Activated T-cell treated with anti-CD3 and anti-CD28 coated beads, Interleukin-2, amount 50 U/mL, for 48 hours (primary cell): ENCODE measurements around the gene IL12RB2.

ENCODE experiments used
- DNase-seq, 2 experiments: peaks; one replicate each; pipeline ENCODE4 v3.0.0-alpha.2; 2020

Gene IL12RB2

GRCh38 chr1:67307251-67308060, at the start of gene IL12RB2:
TSS of gene IL12RB2 (plus strand) at chr1:67307873. CDS start at chr1:67320369, 12,496 bp downstream.
- peak; percentile 75 to 76 for DNase-seq

GRCh38 chr1:67261680-67262079, 46.0 kb upstream of the IL12RB2 start:
- DNase-seq: no peak

- no peak for DNase-seq
Measured at GRCh38 chr1:67262735-67263134, 44.9 kb upstream of the IL12RB2 start.

- no peak for DNase-seq
Measured at GRCh38 chr1:67264152-67264551, 43.5 kb upstream of the IL12RB2 start.

GRCh38 chr1:67264899-67265298, 42.8 kb upstream of the IL12RB2 start:
- DNase-seq: no peak

GRCh38 chr1:67269061-67269460, 38.6 kb upstream of the IL12RB2 start:
- DNase-seq: no peak

GRCh38 chr1:67270541-67270940, 37.1 kb upstream of the IL12RB2 start:
- DNase-seq: peak; percentile 41 to 52

- no peak for DNase-seq
Measured at GRCh38 chr1:67273591-67273990, 34.1 kb upstream of the IL12RB2 start.

GRCh38 chr1:67274623-67275325, 32.9 kb upstream of the IL12RB2 start:
- peak; percentile 42 to 47 for DNase-seq

- no peak for DNase-seq
Measured at GRCh38 chr1:67280696-67281095, 27.0 kb upstream of the IL12RB2 start.

GRCh38 chr1:67281244-67281643, 26.4 kb upstream of the IL12RB2 start:
- DNase-seq: no peak

GRCh38 chr1:67285780-67286488, 21.7 kb upstream of the IL12RB2 start:
- DNase-seq: peak in 1 of 2 experiments; percentile 47

- DNase-seq: no peak
Measured at GRCh38 chr1:67290236-67290635, 17.4 kb upstream of the IL12RB2 start.

- DNase-seq: no peak
Measured at GRCh38 chr1:67294836-67295617, 12.6 kb upstream of the IL12RB2 start.

GRCh38 chr1:67298762-67299161, 8.9 kb upstream of the IL12RB2 start:
- DNase-seq: no peak

GRCh38 chr1:67299296-67299695, 8.4 kb upstream of the IL12RB2 start:
- DNase-seq: no peak

GRCh38 chr1:67300561-67300960, 7.1 kb upstream of the IL12RB2 start:
- no peak for DNase-seq

GRCh38 chr1:67304023-67304422, 3.6 kb upstream of the IL12RB2 start:
- DNase-seq: no peak

GRCh38 chr1:67306547-67306946, 1.1 kb upstream of the IL12RB2 start:
- DNase-seq: no peak

GRCh38 chr1:67308136-67308535, 463 bp downstream of the IL12RB2 start:
- DNase-seq: peak; percentile 53 to 60

- no peak for DNase-seq
Measured at GRCh38 chr1:67312615-67313014, 4.9 kb downstream of the IL12RB2 start.

GRCh38 chr1:67313934-67314671, 6.4 kb downstream of the IL12RB2 start:
- no peak for DNase-seq
